A549 (cell line): ENCODE measurements around the gene PRSS58. TPM values are rescaled to one million over a fixed set of nuclear protein-coding genes. Genes with fewer than 3 reads are reported as not detected.
A peak's percentile ranks its signal among the peaks of the same experiment; 100 is the strongest.

Experiments used
- ATAC-seq, 2 experiments: fragments of 200-7000 bp in 1 of 2; fragments of >200 bp in 1 of 2; cut with Nextera tagmentation in 1 of 2; cut with Tn5 transposase in 1 of 2; 3 replicates each; pipeline versions ENCODE4 v1.8.0 to v1.9.1; 2018 to 2020; ENCODE audit warnings: mild to moderate bottlenecking in 1 of 2, moderate library complexity in 1 of 2
- CTCF ChIA-PET: fragments of 300-600 bp; sonication (Branson Sonifier 250); formaldehyde crosslinking; extraction: SDS; loops from one replicate; lab custom pipeline; 2021; ENCODE audit warnings: antibody characterized with exemption, inconsistent platforms; lab: Yijun Ruan, JAX
- POLR2A ChIA-PET: fragments of 350-600 bp; formaldehyde crosslinking; extraction: SDS; loops from one replicate; lab custom pipeline; 2021; ENCODE audit warnings: antibody characterized with exemption, inconsistent platforms; lab: Yijun Ruan, JAX
- DNase-seq, 2 experiments: peaks; one replicate each; pipeline versions ENCODE4 v3.0.0 to v3.0.0-alpha.2; 2011 to 2016; ENCODE audit warnings: low read depth in 1 of 2, low spot score in 1 of 2
- FAIRE-seq: peaks from 2 replicates; lab custom pipeline; 2011; peaks lifted over from hg19 to GRCh38; lab: Jason Lieb, UNC
- H3K27ac ChIP-seq, 2 experiments: fragments of >200 bp; sonication (Bioruptor Twin); formaldehyde crosslinking; 3 replicates each; pipeline ENCODE4 v1.5.1; 2016 to 2017
- H3K4me1 ChIP-seq: fragments of >200 bp; sonication (Bioruptor Twin); formaldehyde crosslinking; 3 replicates; pipeline ENCODE4 v1.6.1; 2016
- H3K4me2 ChIP-seq: fragments of >200 bp; sonication (Bioruptor Twin); formaldehyde crosslinking; 3 replicates; pipeline ENCODE4 v1.6.1; 2016
- H3K4me3 ChIP-seq: fragments of >200 bp; sonication (Bioruptor Twin); formaldehyde crosslinking; 3 replicates; pipeline ENCODE4 v1.5.1; 2016
- H3K9me3 ChIP-seq: fragments of >200 bp; sonication (Bioruptor Twin); formaldehyde crosslinking; 3 replicates; pipeline ENCODE4 v1.6.1; 2016
- ATOH8 ChIP-seq: fragments of 250-450 bp; sonication (Bioruptor Pico); IDR thresholded peaks from 2 replicates; pipeline ENCODE4 v1.5.0; 2020; ENCODE audit warnings: low read depth, mild to moderate bottlenecking, moderate library complexity
- CEBPB ChIP-seq, 2 experiments: fragments of >200 bp in 1 of 2; sonication (Bioruptor Twin) in 1 of 2; formaldehyde crosslinking in 1 of 2; IDR thresholded peaks; 2 replicates each; pipeline ENCODE4 v1.6.1; 2012 to 2016
- CTCF ChIP-seq: fragments of >200 bp; sonication (Bioruptor Twin); formaldehyde crosslinking; IDR thresholded peaks from 3 replicates; pipeline ENCODE4 v1.5.1; 2016
- JUN ChIP-seq, 2 experiments: fragments of >200 bp; sonication (Bioruptor Twin); formaldehyde crosslinking; IDR thresholded peaks; 2 replicates in 1 of 2; 3 replicates in 1 of 2; pipeline ENCODE4 v1.6.1; 2016 to 2017
- JUNB ChIP-seq: fragments of >200 bp; sonication (Bioruptor Twin); formaldehyde crosslinking; IDR thresholded peaks from 2 replicates; pipeline ENCODE4 v1.6.1; 2016
- MAZ ChIP-seq: fragments of 150-350 bp; IDR thresholded peaks from 2 replicates; pipeline ENCODE4 v1.6.1; 2014; ENCODE audit warnings: antibody characterized with exemption, low read depth, low read length, borderline replicate concordance
- NPAS2 ChIP-seq: fragments of 250-450 bp; sonication (Bioruptor Pico); IDR thresholded peaks from 2 replicates; pipeline ENCODE4 v1.8.0; 2022; ENCODE audit warnings: mild to moderate bottlenecking, moderate library complexity, borderline replicate concordance
- PBX3 ChIP-seq: IDR thresholded peaks from 2 replicates; pipeline ENCODE4 v1.6.1; 2012
- PHF8 ChIP-seq: fragments of 200-600 bp; sonication (generic); IDR thresholded peaks from 2 replicates; pipeline ENCODE4 v1.6.1; 2016; ENCODE audit warnings: low read depth, mild to moderate bottlenecking, antibody characterized with exemption, moderate library complexity, borderline replicate concordance
- SREBF2 ChIP-seq: fragments of 450-650 bp; IDR thresholded peaks from 2 replicates; pipeline ENCODE4 v1.6.1; 2014; ENCODE audit warnings: mild to moderate bottlenecking, moderate library complexity
- USF2 ChIP-seq: fragments of 450-650 bp; IDR thresholded peaks from 2 replicates; pipeline ENCODE4 v1.6.1; 2014; ENCODE audit warnings: antibody characterized with exemption
- ZNF302 ChIP-seq: fragments of 250-450 bp; sonication (Bioruptor Pico); IDR thresholded peaks from 2 replicates; pipeline ENCODE4 v1.9.0; 2021; ENCODE audit warnings: inconsistent platforms, mild to moderate bottlenecking, moderate library complexity
- WGBS: methylation state at CpG from one replicate; pipeline ENCODE4 v1.1.6; 2017; ENCODE audit errors: missing lambda C conversion rate; 5-methylcytosine and 5-hydroxymethylcytosine counted together
- polyA plus RNA-seq, 4 experiments: library from polyadenylated mRNA; depleted of rRNA in 3 of 4; stranded (reverse); fragments of >200 nt; fragmentation: RNase III in 1 of 4; extraction: RNeasy Plus Mini Kit Qiagen cat#74134 plus additional on column Dnase treatment in 1 of 4; gene quantifications; 2 replicates in 3 of 4; 3 replicates in 1 of 4; pipeline ENCODE4 v1.2.3, GENCODE V29; 2011 to 2017

PRSS58 gene
- polyA plus RNA-seq, 2 of the 4 experiments (the other 2 are of a cell fraction): not detected

GRCh38 chr7:142298009-142298408, 40.2 kb upstream of the PRSS58 start:
- ATAC-seq: peak; percentile 66 to 89; a peak in 4 of 6 replicates
- 0 out of 3 replicates have a peak, but pooled peaks have one; percentile 9 for TF ChIP-seq CTCF
- no peak for TF ChIP-seq PHF8
- TF ChIP-seq, all 56 proteins: peak for 1

GRCh38 chr7:142280263-142280662, 22.4 kb upstream of the PRSS58 start:
- Histone ChIP-seq H3K4me2 (no peak overlapping the region), H3K4me3 (no peak overlapping the region), H3K9me3 (no peaks in the 10 kb centered on the region), H3K4me1 (no peaks in the 10 kb centered on the region), H3K27ac (no peak overlapping the region)
- 3% methylated on average over 3 of the region's 3 CpGs for WGBS
- TF ChIP-seq ATOH8 (no peak), JUNB (no peak), PBX3 (no peak)
- ChIA-PET POLR2A (no interaction called here), CTCF (no interaction called here)
- no peak for ATAC-seq
- no peak for DNase-seq
- FAIRE-seq: no peak

More at GRCh38 chr7:142298009-142298408, 40.2 kb upstream of the PRSS58 start:
- FAIRE-seq: no peak
- no peaks in the 10 kb centered on the region for H3K9me3 ChIP-seq
- 14% methylated on average over 5 of the region's 5 CpGs for WGBS
- POLR2A ChIA-PET: no interaction called here
- no peak overlapping the region for H3K27ac ChIP-seq
- no peaks in the 10 kb centered on the region for H3K4me1 ChIP-seq
- CTCF ChIA-PET: interaction anchor here (1.5 to 1.9 kb wide), 2 partner anchors 16 to 116 kb away, joined by 4 to 5 read pairs; no protein-coding TSS in a partner anchor
- H3K4me3 ChIP-seq: no peak overlapping the region
- no peak overlapping the region for H3K4me2 ChIP-seq
- peak; percentile 15 to 38 for DNase-seq

- Histone ChIP-seq H3K4me3 (no peak overlapping the region), H3K4me2 (no peak overlapping the region), H3K4me1 (no peaks in the 10 kb centered on the region)
- ChIA-PET POLR2A (no interaction called here), CTCF (no interaction called here)
- ATAC-seq: no peak
- no peak for DNase-seq
- WGBS: 0% methylated on average over 1 of the region's 1 CpG
- no peak for FAIRE-seq
- TF ChIP-seq USF2 (no peak), MAZ (no peak), ATOH8 (no peak), JUN (IDR thresholded peaks at IDR 0.05) (no peak), CTCF (no peak), ZNF302 (CRISPR knock-in tag) (no peak), SREBF2 (no peak), CEBPB (IDR thresholded peaks at IDR 0.05) (no peak), NPAS2 (no peak)
- TF ChIP-seq, all 56 proteins: peak for 0
- Histone ChIP-seq H3K9me3 (no peaks in the 10 kb centered on the region), H3K27ac (no peak overlapping the region)
Measured at GRCh38 chr7:142279601-142280000, 21.7 kb upstream of the PRSS58 start.
